GM13976 (cell line): ENCODE results near the gene PITX2.

Source experiments
- DNase-seq: peaks from one replicate; pipeline ENCODE4 v3.0.0; 2012; ENCODE audit warnings: low spot score
- in situ Hi-C: fragments of 300-500 bp; cut with MboI; formaldehyde crosslinking; loops from one replicate; pipeline ENCODE4 v1.12.0; 2022; ENCODE audit warnings: low sequenced_read_pairs, mixed read lengths, inconsistent platforms; ENCODE audit not compliant: unreplicated experiment
- TF ChIP-seq, protein P1 (sequence below): IDR thresholded peaks from 2 replicates; pipeline ENCODE4 v1.5.1; 2012; ENCODE audit warnings: borderline replicate concordance, mild to moderate bottlenecking; ENCODE audit not compliant: insufficient read depth; ENCODE audit errors: extremely low read depth, missing control alignments, control extremely low read depth

The PITX2 gene

GRCh38 chr4:110618581-110619462 lies 4.1 kb downstream of the PITX2 start:
- in situ Hi-C loops, result no loop called here

DNA sequence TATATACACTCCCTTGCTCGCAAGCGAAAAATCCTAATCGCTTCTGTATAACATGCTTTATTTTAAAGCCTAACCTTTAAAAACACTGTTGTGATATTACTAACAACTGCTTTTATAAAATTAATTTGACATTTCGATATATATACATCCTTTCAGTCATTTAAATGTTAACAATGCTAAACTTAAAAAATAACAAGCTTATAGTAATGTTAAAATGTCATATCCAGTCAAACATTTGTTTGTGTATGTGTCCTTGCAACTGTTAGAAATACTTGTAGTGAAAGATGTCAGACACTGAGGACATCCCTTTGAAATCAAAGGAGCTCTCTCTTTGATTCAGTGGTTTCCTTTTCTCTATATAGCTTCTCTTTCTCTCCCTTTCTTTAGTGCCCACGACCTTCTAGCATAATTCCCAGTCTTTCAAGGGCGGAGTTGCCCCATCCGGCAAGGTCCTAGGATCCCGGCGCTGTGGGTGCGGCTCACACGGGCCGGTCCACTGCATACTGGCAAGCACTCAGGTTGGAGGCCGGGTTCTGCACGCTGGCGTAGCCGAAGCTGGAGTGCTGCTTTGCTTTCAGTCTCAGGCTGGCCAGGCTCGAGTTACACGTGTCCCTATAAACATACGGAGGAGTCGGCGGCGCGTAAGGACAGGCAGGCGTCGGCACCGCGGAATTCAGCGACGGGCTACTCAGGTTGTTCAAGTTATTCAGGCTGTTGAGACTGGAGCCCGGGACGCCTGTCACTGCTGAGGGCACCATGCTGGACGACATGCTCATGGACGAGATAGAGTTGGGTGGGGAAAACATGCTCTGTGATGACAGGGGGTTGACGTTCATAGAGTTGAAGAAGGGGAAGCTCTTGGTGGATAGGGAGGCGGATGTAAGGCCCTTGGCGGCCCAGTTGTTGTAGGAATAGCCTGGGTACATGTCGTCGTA lies 5.0 kb downstream of the PITX2 start:
- TF ChIP-seq, protein P1, sequence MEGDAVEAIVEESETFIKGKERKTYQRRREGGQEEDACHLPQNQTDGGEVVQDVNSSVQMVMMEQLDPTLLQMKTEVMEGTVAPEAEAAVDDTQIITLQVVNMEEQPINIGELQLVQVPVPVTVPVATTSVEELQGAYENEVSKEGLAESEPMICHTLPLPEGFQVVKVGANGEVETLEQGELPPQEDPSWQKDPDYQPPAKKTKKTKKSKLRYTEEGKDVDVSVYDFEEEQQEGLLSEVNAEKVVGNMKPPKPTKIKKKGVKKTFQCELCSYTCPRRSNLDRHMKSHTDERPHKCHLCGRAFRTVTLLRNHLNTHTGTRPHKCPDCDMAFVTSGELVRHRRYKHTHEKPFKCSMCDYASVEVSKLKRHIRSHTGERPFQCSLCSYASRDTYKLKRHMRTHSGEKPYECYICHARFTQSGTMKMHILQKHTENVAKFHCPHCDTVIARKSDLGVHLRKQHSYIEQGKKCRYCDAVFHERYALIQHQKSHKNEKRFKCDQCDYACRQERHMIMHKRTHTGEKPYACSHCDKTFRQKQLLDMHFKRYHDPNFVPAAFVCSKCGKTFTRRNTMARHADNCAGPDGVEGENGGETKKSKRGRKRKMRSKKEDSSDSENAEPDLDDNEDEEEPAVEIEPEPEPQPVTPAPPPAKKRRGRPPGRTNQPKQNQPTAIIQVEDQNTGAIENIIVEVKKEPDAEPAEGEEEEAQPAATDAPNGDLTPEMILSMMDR, result no peak
- DNase-seq, result no peak
- in situ Hi-C loops, result no loop called here

More at GRCh38 chr4:110618581-110619462, 4.1 kb downstream of the PITX2 start:
- TF ChIP-seq, protein P1, result no peak
- DNase-seq, result no peak

DNA sequence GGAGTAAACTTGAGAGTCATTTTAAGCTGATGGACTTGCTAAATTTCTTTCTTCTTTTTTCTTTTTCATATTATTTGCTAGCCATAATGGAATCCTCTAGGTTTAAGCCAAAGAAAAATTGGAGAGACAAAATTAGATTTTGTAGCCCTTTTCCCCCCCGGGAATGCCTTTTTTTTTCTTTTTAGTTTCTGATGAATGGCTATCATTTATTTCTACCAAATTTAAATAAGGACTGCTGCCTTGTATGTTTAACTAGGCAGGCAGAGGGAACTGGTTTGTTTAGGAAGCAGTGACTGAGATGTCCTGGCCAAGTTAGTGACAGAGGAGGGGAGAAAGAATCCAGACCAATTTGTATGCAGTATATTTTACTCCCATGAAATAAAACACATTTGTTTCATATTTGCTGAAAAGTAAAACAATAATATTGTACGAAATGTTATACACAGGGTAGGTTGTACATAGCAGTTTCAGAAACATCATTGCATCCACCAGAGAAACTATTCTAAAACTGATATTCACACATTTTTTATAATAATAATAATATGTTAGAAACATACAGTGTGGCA lies 5.7 kb downstream of the PITX2 start:
- in situ Hi-C loops, result no loop called here
- no peak for DNase-seq
- TF ChIP-seq, protein P1, result no peak

DNA sequence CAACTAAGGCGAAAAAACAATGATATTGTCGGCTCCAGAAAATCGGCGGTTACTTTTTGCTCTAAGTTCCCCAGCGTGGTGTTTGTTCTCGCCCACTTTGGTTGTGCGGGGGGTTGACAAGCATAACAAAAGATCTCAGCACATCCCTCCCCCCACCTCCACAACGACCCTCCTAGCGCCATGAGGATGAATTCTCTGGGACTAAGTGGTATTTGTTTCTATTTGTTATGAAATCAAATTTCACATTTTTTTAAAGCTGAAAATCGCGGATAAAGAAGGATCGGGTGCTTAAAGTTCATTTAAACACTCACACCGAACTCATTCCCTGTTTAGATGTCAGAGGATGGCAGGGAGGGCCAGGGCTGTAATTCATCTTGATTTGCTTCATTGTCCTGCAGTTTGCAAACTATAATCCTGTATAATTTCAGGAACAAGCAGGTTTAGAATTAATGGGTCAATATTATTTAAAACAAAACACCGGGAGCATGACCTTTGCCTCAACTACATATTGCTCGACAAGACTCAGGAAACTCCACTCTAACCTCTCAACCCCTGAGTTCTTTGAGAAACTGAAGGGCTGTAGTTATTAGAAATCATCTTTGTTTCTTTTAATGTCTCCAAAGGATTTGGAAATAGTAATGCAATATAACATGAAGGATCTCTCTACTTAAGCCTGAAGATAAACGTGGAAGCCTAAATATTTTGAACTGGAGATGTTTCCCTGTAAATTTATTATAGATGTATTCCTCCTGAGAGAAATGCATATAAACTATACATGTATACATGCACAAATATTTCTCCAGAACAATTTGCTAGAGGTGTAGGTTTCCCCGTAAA lies 6.4 kb downstream of the PITX2 start:
- DNase-seq, result no peak
- in situ Hi-C loops, result no loop called here
- TF ChIP-seq, protein P1, result no peak

GRCh38 chr4:110615353-110616237 lies 7.3 kb downstream of the PITX2 start:
- in situ Hi-C loops, result no loop called here
- no peak for DNase-seq
- TF ChIP-seq, protein P1, result no peak
